ENCODE results near the gene OTP.

Gene OTP

GRCh38 chr5:77637998-77638762, at the start of gene OTP:
Gene OTP, minus strand, starts transcription at chr5:77638713. Its CDS starts 164 bp downstream, at chr5:77638549.
- no peak for DNase-seq

GRCh38 chr5:77683171-77683732, 44.7 kb upstream of the OTP start:
- no peak for DNase-seq

- DNase-seq: no peak
Measured at GRCh38 chr5:77670526-77670925, 32.0 kb upstream of the OTP start.

GRCh38 chr5:77669677-77670076, 31.2 kb upstream of the OTP start:
- no peak for DNase-seq

- no peak for DNase-seq
Measured at GRCh38 chr5:77663090-77663863, 24.8 kb upstream of the OTP start.

- DNase-seq: no peak
Measured at GRCh38 chr5:77662635-77663034, 24.1 kb upstream of the OTP start.

- DNase-seq: no peak
Measured at GRCh38 chr5:77658662-77659061, 20.1 kb upstream of the OTP start.

- DNase-seq: no peak
Measured at GRCh38 chr5:77651343-77651742, 12.8 kb upstream of the OTP start.

GRCh38 chr5:77650686-77651085, 12.2 kb upstream of the OTP start:
- DNase-seq: no peak

GRCh38 chr5:77649776-77650175, 11.3 kb upstream of the OTP start:
- no peak for DNase-seq

GRCh38 chr5:77645995-77646639, 7.6 kb upstream of the OTP start:
- no peak for DNase-seq

- DNase-seq: peak; percentile 27
Measured at GRCh38 chr5:77645158-77645994, 6.9 kb upstream of the OTP start.

- DNase-seq: no peak
Measured at GRCh38 chr5:77644371-77645157, 6.1 kb upstream of the OTP start.

- DNase-seq: no peak
Measured at GRCh38 chr5:77643654-77644370, 5.3 kb upstream of the OTP start.

GRCh38 chr5:77642738-77643653, 4.5 kb upstream of the OTP start:
- DNase-seq: no peak

- DNase-seq: no peak
Measured at GRCh38 chr5:77641963-77642737, 3.6 kb upstream of the OTP start.

GRCh38 chr5:77641397-77641943, 3.0 kb upstream of the OTP start:
- DNase-seq: no peak

GRCh38 chr5:77640589-77641396, 2.3 kb upstream of the OTP start:
- no peak for DNase-seq
